Measurements from ENCODE around the gene FAM168A.

FAM168A gene

GRCh38 chr11:73414977-73415651 is 182.8 kb downstream of the FAM168A start:
- no peak overlapping the region for H2AFZ ChIP-seq (ENCODE audit: low read depth, low read length)
- no peaks in the 10 kb centered on the region for H3K27me3 ChIP-seq (ENCODE audit: insufficient read depth, low read length)
- H3K36me3 ChIP-seq (ENCODE audit: insufficient read depth, low read length), result peaks cover 29% of the 10 kb centered on the region
- peaks cover 2% of the 10 kb centered on the region for H3K9me3 ChIP-seq (ENCODE audit: low read length)
- peaks cover 13% of the 10 kb centered on the region for H3K4me1 ChIP-seq (ENCODE audit: insufficient read depth, low read length)
- H3K4me3 ChIP-seq (ENCODE audit: low read length), result no peak overlapping the region

- Histone ChIP-seq H2AFZ (ENCODE audit: low read depth, low read length) (no peak overlapping the region), H3K4me3 (ENCODE audit: low read length) (no peak overlapping the region), H3K4me1 (ENCODE audit: insufficient read depth, low read length) (peaks cover 13% of the 10 kb centered on the region), H3K27me3 (ENCODE audit: insufficient read depth, low read length) (no peaks in the 10 kb centered on the region), H3K36me3 (ENCODE audit: insufficient read depth, low read length) (peaks cover 34% of the 10 kb centered on the region), H3K9me3 (ENCODE audit: low read length) (no peaks in the 10 kb centered on the region)
These were observed 184.7 kb downstream of the FAM168A start for GRCh38 chr11:73413256-73413655.

GRCh38 chr11:73412308-73412707 is 185.6 kb downstream of the FAM168A start:
- H3K4me3 ChIP-seq (ENCODE audit: low read length), result no peak overlapping the region
- H3K27me3 ChIP-seq (ENCODE audit: insufficient read depth, low read length), result no peaks in the 10 kb centered on the region
- no peak overlapping the region for H2AFZ ChIP-seq (ENCODE audit: low read depth, low read length)
- peaks cover 36% of the 10 kb centered on the region for H3K36me3 ChIP-seq (ENCODE audit: insufficient read depth, low read length)
- no peaks in the 10 kb centered on the region for H3K9me3 ChIP-seq (ENCODE audit: low read length)
- H3K4me1 ChIP-seq (ENCODE audit: insufficient read depth, low read length), result peaks cover 13% of the 10 kb centered on the region

- H3K9me3 ChIP-seq (ENCODE audit: low read length), result no peaks in the 10 kb centered on the region
- no peak overlapping the region for H2AFZ ChIP-seq (ENCODE audit: low read depth, low read length)
- H3K4me3 ChIP-seq (ENCODE audit: low read length), result no peak overlapping the region
- peaks cover 13% of the 10 kb centered on the region for H3K4me1 ChIP-seq (ENCODE audit: insufficient read depth, low read length)
- H3K36me3 ChIP-seq (ENCODE audit: insufficient read depth, low read length), result peaks cover 39% of the 10 kb centered on the region
- H3K27me3 ChIP-seq (ENCODE audit: insufficient read depth, low read length), result no peaks in the 10 kb centered on the region
These were observed 186.9 kb downstream of the FAM168A start for GRCh38 chr11:73411031-73411430.

- Histone ChIP-seq H2AFZ (ENCODE audit: low read depth, low read length) (no peak overlapping the region), H3K36me3 (ENCODE audit: insufficient read depth, low read length) (peaks cover 41% of the 10 kb centered on the region), H3K27me3 (ENCODE audit: insufficient read depth, low read length) (no peaks in the 10 kb centered on the region), H3K9me3 (ENCODE audit: low read length) (no peaks in the 10 kb centered on the region), H3K4me1 (ENCODE audit: insufficient read depth, low read length) (peaks cover 13% of the 10 kb centered on the region), H3K4me3 (ENCODE audit: low read length) (no peak overlapping the region)
These were observed 187.3 kb downstream of the FAM168A start for GRCh38 chr11:73410627-73411026.

DNA sequence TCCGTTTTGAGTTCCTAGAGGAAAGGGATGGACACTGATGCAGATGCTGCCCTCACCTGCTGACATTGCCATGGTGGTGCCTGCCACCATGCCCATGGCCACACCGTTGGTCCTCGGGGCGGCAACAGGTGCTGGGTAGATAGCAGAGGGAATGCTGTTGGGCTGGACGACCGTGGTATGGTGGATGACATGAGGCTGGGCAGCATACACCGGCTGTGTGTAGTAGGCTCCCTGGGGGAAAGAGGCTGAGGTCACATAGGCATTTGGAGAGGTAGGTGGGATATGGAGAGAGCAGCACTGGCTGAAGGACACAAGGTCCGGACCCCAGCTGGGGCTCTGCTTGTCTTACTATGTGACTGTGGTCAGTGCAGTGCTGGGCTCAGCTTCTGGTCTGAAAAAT is 188.5 kb downstream of the FAM168A start:
- no peaks in the 10 kb centered on the region for H3K27me3 ChIP-seq (ENCODE audit: insufficient read depth, low read length)
- H3K36me3 ChIP-seq (ENCODE audit: insufficient read depth, low read length), result peaks cover 50% of the 10 kb centered on the region
- no peak overlapping the region for H2AFZ ChIP-seq (ENCODE audit: low read depth, low read length)
- H3K4me3 ChIP-seq (ENCODE audit: low read length), result no peak overlapping the region
- H3K4me1 ChIP-seq (ENCODE audit: insufficient read depth, low read length), result peaks cover 13% of the 10 kb centered on the region
- H3K9me3 ChIP-seq (ENCODE audit: low read length), result no peaks in the 10 kb centered on the region

GRCh38 chr11:73406619-73407018 is 191.3 kb downstream of the FAM168A start:
- H3K9me3 ChIP-seq (ENCODE audit: low read length), result no peaks in the 10 kb centered on the region
- H3K4me3 ChIP-seq (ENCODE audit: low read length), result no peak overlapping the region
- H3K4me1 ChIP-seq (ENCODE audit: insufficient read depth, low read length), result no peaks in the 10 kb centered on the region
- peaks cover 50% of the 10 kb centered on the region for H3K36me3 ChIP-seq (ENCODE audit: insufficient read depth, low read length)
- H2AFZ ChIP-seq (ENCODE audit: low read depth, low read length), result no peak overlapping the region
- no peaks in the 10 kb centered on the region for H3K27me3 ChIP-seq (ENCODE audit: insufficient read depth, low read length)

DNA sequence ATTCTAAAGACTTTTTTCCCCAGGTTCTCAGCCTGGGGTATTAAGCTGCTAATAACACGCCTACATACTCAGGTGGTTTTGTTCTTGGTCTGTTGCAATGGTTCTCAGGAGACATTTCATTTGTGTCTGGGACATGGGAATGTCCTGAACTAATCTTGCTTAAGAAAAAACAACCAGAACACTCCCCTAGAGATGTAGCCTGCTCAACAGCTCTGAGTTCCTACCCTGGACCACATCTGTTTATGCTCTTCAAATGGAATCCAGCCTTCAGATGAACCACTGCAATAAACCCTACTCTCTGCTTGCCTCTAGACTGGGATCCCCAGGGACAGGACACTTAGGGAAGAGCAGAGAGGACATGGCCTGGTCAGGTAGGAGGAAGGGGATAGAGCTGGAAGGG is 191.8 kb downstream of the FAM168A start:
- Histone ChIP-seq H3K27me3 (ENCODE audit: insufficient read depth, low read length) (no peaks in the 10 kb centered on the region), H3K36me3 (ENCODE audit: insufficient read depth, low read length) (peaks cover 46% of the 10 kb centered on the region), H3K9me3 (ENCODE audit: low read length) (no peaks in the 10 kb centered on the region), H2AFZ (ENCODE audit: low read depth, low read length) (no peak overlapping the region), H3K4me1 (ENCODE audit: insufficient read depth, low read length) (no peaks in the 10 kb centered on the region), H3K4me3 (ENCODE audit: low read length) (no peak overlapping the region)

GRCh38 chr11:73405146-73405510 is 192.8 kb downstream of the FAM168A start:
- H3K9me3 ChIP-seq (ENCODE audit: low read length), result no peaks in the 10 kb centered on the region
- no peak overlapping the region for H3K4me3 ChIP-seq (ENCODE audit: low read length)
- no peaks in the 10 kb centered on the region for H3K27me3 ChIP-seq (ENCODE audit: insufficient read depth, low read length)
- peaks cover 41% of the 10 kb centered on the region for H3K36me3 ChIP-seq (ENCODE audit: insufficient read depth, low read length)
- H3K4me1 ChIP-seq (ENCODE audit: insufficient read depth, low read length), result no peaks in the 10 kb centered on the region
- no peak overlapping the region for H2AFZ ChIP-seq (ENCODE audit: low read depth, low read length)

DNA sequence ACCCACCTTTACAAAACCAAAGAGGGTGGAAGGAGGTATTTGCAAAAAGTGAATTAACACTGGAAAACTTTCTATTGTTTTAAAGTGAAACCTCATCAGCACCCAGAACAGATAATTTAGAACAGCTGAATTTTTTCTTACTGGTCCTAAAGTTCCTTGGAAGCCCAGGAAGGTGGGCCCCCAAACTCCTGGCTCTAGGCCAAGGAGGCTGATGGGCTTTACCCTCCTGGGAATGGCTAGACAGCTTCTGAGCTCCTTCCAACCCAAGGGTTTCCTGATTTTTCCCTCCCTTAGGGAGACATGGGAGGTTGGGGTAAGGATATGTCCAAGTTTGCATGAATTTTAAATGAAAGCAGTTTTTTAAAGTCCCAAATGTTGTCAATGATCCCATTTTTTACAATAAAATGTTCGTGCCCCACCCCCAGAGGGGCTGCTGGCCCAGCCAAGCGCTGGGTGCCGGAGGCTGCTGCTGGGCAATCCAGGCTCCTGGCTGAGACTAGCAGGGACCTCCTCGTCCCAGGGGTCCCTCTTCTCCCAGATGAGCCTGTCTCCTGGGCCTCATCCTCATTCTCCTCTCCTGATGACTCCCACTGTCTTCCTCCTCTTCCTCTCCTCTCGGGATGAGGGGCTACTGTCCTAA is 193.3 kb downstream of the FAM168A start:
- Histone ChIP-seq H3K4me3 (ENCODE audit: low read length) (no peak overlapping the region), H3K36me3 (ENCODE audit: insufficient read depth, low read length) (peaks cover 38% of the 10 kb centered on the region)

GRCh38 chr11:73404048-73404447 is 193.9 kb downstream of the FAM168A start:
- H3K36me3 ChIP-seq (ENCODE audit: insufficient read depth, low read length), result peaks cover 33% of the 10 kb centered on the region

More for the DNA sequence above, 193.3 kb downstream of the FAM168A start:
- H3K27me3 ChIP-seq (ENCODE audit: insufficient read depth, low read length), result no peaks in the 10 kb centered on the region
- H3K9me3 ChIP-seq (ENCODE audit: low read length), result no peaks in the 10 kb centered on the region
- H3K4me1 ChIP-seq (ENCODE audit: insufficient read depth, low read length), result no peaks in the 10 kb centered on the region
- H2AFZ ChIP-seq (ENCODE audit: low read depth, low read length), result no peak overlapping the region

GRCh38 chr11:73403541-73403940 is 194.4 kb downstream of the FAM168A start:
- no peak overlapping the region for H3K4me3 ChIP-seq (ENCODE audit: low read length)
- peaks cover 2% of the 10 kb centered on the region for H3K4me1 ChIP-seq (ENCODE audit: insufficient read depth, low read length)
- H3K27me3 ChIP-seq (ENCODE audit: insufficient read depth, low read length), result no peaks in the 10 kb centered on the region
- no peaks in the 10 kb centered on the region for H3K9me3 ChIP-seq (ENCODE audit: low read length)
- H3K36me3 ChIP-seq (ENCODE audit: insufficient read depth, low read length), result peaks cover 29% of the 10 kb centered on the region
- no peak overlapping the region for H2AFZ ChIP-seq (ENCODE audit: low read depth, low read length)

More at GRCh38 chr11:73404048-73404447, 193.9 kb downstream of the FAM168A start:
- Histone ChIP-seq H2AFZ (ENCODE audit: low read depth, low read length) (no peak overlapping the region), H3K4me3 (ENCODE audit: low read length) (no peak overlapping the region), H3K9me3 (ENCODE audit: low read length) (no peaks in the 10 kb centered on the region), H3K27me3 (ENCODE audit: insufficient read depth, low read length) (no peaks in the 10 kb centered on the region), H3K4me1 (ENCODE audit: insufficient read depth, low read length) (peaks cover 2% of the 10 kb centered on the region)

DNA sequence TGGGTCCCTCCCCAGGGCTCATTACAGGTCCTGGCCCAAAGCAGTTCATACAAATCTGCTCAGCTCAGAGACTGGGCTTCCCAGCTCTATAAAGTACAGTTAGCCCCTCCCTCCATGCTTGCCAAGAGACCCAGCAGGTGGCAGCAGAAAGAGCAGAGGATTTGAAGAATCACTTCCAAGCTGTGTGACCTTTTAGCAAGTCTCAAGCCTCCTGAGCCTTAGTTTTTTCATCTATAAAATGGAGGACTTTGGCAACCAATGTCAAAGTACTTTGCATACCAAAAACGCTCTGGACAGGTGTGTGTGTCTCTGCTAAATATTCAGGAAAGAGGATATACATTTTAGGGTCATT is 195.1 kb downstream of the FAM168A start:
- Histone ChIP-seq H3K27me3 (ENCODE audit: insufficient read depth, low read length) (no peaks in the 10 kb centered on the region), H3K36me3 (ENCODE audit: insufficient read depth, low read length) (peaks cover 24% of the 10 kb centered on the region), H2AFZ (ENCODE audit: low read depth, low read length) (no peak overlapping the region), H3K4me1 (ENCODE audit: insufficient read depth, low read length) (peaks cover 2% of the 10 kb centered on the region), H3K9me3 (ENCODE audit: low read length) (no peaks in the 10 kb centered on the region), H3K4me3 (ENCODE audit: low read length) (no peak overlapping the region)
